ENCODE measurements around the gene TMPRSS9.
"Not testable (repeated sequence)": the region's sequence is repeated elsewhere in the genome, so short reads cannot be mapped to it uniquely, and the experiment has no call there.

Gene TMPRSS9

DNA sequence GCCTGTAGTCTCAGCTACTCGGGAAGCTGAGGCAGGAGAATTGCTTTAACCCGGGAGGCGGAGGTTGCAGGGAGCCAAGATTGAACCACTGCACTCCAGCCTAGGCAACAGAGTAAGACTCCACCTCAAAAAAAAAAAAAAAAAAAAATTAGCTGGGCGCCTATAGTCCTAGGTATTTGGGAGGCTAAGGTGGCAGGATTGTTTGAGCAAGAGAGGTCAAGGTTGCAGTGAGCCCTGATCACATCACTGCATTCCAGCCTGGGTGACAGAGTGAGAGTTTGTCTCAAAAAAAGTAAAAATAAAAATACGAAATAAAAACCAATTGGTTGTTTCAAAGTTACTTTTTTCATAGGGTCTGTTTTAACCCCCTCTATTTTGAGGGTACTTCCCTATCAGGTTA lies 98.0 kb downstream of the TMPRSS9 start:
- Histone ChIP-seq H2BK120ac (ENCODE audit: low read depth, low read length) (no peak overlapping the region), H4K91ac (ENCODE audit: low read depth, low read length, poor library complexity) (no peak overlapping the region)
- WGBS, 2 donors (ENCODE audit: extremely low coverage in 2 of 2, insufficient read length in 2 of 2, insufficient replicate concordance in 1 of 2): no CpG with 5 or more reads among the region's 5 CpGs

GRCh38 chr19:2458776-2459175 lies 98.7 kb downstream of the TMPRSS9 start:
- H2AFZ ChIP-seq (ENCODE audit: low read length); H2BK5ac ChIP-seq (ENCODE audit: low read length); H3K27me3 ChIP-seq (ENCODE audit: control insufficient read depth in 3 of 3, insufficient read depth in 3 of 3, low read depth in 1 of 3, low read length in 3 of 3); H3K9me3 ChIP-seq (replicated peaks in 1 of 2; ENCODE audit: control insufficient read depth in 2 of 2, insufficient read depth in 1 of 2, low read depth in 1 of 2, low read length in 2 of 2); H4K8ac ChIP-seq (ENCODE audit: low read depth, low read length); H3K14ac ChIP-seq (ENCODE audit: low read length); H2BK12ac ChIP-seq (ENCODE audit: low read length); H3K4ac ChIP-seq (ENCODE audit: low read length); DNase-seq (ENCODE audit: low spot score); H2BK15ac ChIP-seq (ENCODE audit: low read length); H3K18ac ChIP-seq (ENCODE audit: low read length); H4K91ac ChIP-seq (ENCODE audit: low read depth, low read length, poor library complexity); H3K4me2 ChIP-seq (ENCODE audit: insufficient read depth, low read length, poor library complexity, severe bottlenecking); H3K36me3 ChIP-seq (replicated peaks in 1 of 2; ENCODE audit: control insufficient read depth in 2 of 2, insufficient read depth in 2 of 2, low read length in 2 of 2); H2BK120ac ChIP-seq (ENCODE audit: low read depth, low read length); H3K4me1 ChIP-seq (ENCODE audit: control insufficient read depth in 2 of 2, insufficient read depth in 1 of 2, low read depth in 1 of 2, low read length in 2 of 2); H3K9ac ChIP-seq (ENCODE audit: low read depth, low read length, poor library complexity); H3K23ac ChIP-seq (ENCODE audit: low read depth, low read length, poor library complexity); H2AK5ac ChIP-seq (ENCODE audit: low read depth, low read length); H3K27ac ChIP-seq (replicated peaks; ENCODE audit: low read length); H3K4me3 ChIP-seq (ENCODE audit: low read length in 2 of 2): not testable (repeated sequence)
- peaks cover 15% of the 10 kb centered on the region for H3K79me1 ChIP-seq (ENCODE audit: low read depth, low read length)
- WGBS, 2 donors (ENCODE audit: extremely low coverage in 2 of 2, insufficient read length in 2 of 2, insufficient replicate concordance in 1 of 2): no CpG with 5 or more reads among the region's 10 CpGs

More for the DNA sequence above, 98.0 kb downstream of the TMPRSS9 start:
- no peaks in the 10 kb centered on the region for H3K9me3 ChIP-seq (replicated peaks in 1 of 2; ENCODE audit: control insufficient read depth in 2 of 2, insufficient read depth in 1 of 2, low read depth in 1 of 2, low read length in 2 of 2)
- H3K27ac ChIP-seq (replicated peaks; ENCODE audit: low read length): no peak overlapping the region
- H3K9ac ChIP-seq (ENCODE audit: low read depth, low read length, poor library complexity): no peak overlapping the region
- H3K23ac ChIP-seq (ENCODE audit: low read depth, low read length, poor library complexity): no peak overlapping the region
- H3K4me3 ChIP-seq (ENCODE audit: low read length in 2 of 2): no peak overlapping the region
- H2AK5ac ChIP-seq (ENCODE audit: low read depth, low read length): no peak overlapping the region
- H2BK15ac ChIP-seq (ENCODE audit: low read length): no peak overlapping the region
- H2BK5ac ChIP-seq (ENCODE audit: low read length): no peak overlapping the region
- H3K4me1 ChIP-seq (ENCODE audit: control insufficient read depth in 2 of 2, insufficient read depth in 1 of 2, low read depth in 1 of 2, low read length in 2 of 2): peaks cover 0 to 5% of the 10 kb centered on the region in 2 donors
- no peak for DNase-seq (ENCODE audit: low spot score)
- no peak overlapping the region for H3K14ac ChIP-seq (ENCODE audit: low read length)
- peaks cover 0 to 8% of the 10 kb centered on the region in 2 donors for H3K36me3 ChIP-seq (replicated peaks in 1 of 2; ENCODE audit: control insufficient read depth in 2 of 2, insufficient read depth in 2 of 2, low read length in 2 of 2)
- H2BK12ac ChIP-seq (ENCODE audit: low read length): no peak overlapping the region
- no peak overlapping the region for H2AFZ ChIP-seq (ENCODE audit: low read length)
- no peak overlapping the region for H3K4ac ChIP-seq (ENCODE audit: low read length)
- H3K4me2 ChIP-seq (ENCODE audit: insufficient read depth, low read length, poor library complexity, severe bottlenecking): no peak overlapping the region
- H3K79me1 ChIP-seq (ENCODE audit: low read depth, low read length): peaks cover 20% of the 10 kb centered on the region
- no peak overlapping the region for H3K18ac ChIP-seq (ENCODE audit: low read length)
- no peaks in the 10 kb centered on the region for H3K27me3 ChIP-seq (ENCODE audit: control insufficient read depth in 3 of 3, insufficient read depth in 3 of 3, low read depth in 1 of 3, low read length in 3 of 3)
- H4K8ac ChIP-seq (ENCODE audit: low read depth, low read length): no peak overlapping the region

GRCh38 chr19:2460245-2460644 lies 100.2 kb downstream of the TMPRSS9 start:
- Histone ChIP-seq H3K27me3 (ENCODE audit: control insufficient read depth in 3 of 3, insufficient read depth in 3 of 3, low read depth in 1 of 3, low read length in 3 of 3) (no peaks in the 10 kb centered on the region), H3K4me2 (ENCODE audit: insufficient read depth, low read length, poor library complexity, severe bottlenecking) (no peak overlapping the region), H3K9me3 (replicated peaks in 1 of 2; ENCODE audit: control insufficient read depth in 2 of 2, insufficient read depth in 1 of 2, low read depth in 1 of 2, low read length in 2 of 2) (no peaks in the 10 kb centered on the region), H3K27ac (replicated peaks; ENCODE audit: low read length) (no peak overlapping the region), H2BK5ac (ENCODE audit: low read length) (no peak overlapping the region), H3K79me1 (ENCODE audit: low read depth, low read length) (peaks cover 9% of the 10 kb centered on the region), H2AK5ac (ENCODE audit: low read depth, low read length) (no peak overlapping the region), H3K18ac (ENCODE audit: low read length) (no peak overlapping the region), H2BK12ac (ENCODE audit: low read length) (no peak overlapping the region), H3K36me3 (replicated peaks in 1 of 2; ENCODE audit: control insufficient read depth in 2 of 2, insufficient read depth in 2 of 2, low read length in 2 of 2) (no peaks in the 10 kb centered on the region), H3K14ac (ENCODE audit: low read length) (no peak overlapping the region), H3K4me1 (ENCODE audit: control insufficient read depth in 2 of 2, insufficient read depth in 1 of 2, low read depth in 1 of 2, low read length in 2 of 2) (peaks cover 0 to 5% of the 10 kb centered on the region in 2 donors), H4K91ac (ENCODE audit: low read depth, low read length, poor library complexity) (no peak overlapping the region), H4K8ac (ENCODE audit: low read depth, low read length) (no peak overlapping the region), H3K4me3 (ENCODE audit: low read length in 2 of 2) (no peak overlapping the region), H3K9ac (ENCODE audit: low read depth, low read length, poor library complexity) (no peak overlapping the region), H2BK120ac (ENCODE audit: low read depth, low read length) (no peak overlapping the region), H3K4ac (ENCODE audit: low read length) (no peak overlapping the region), H2AFZ (ENCODE audit: low read length) (no peak overlapping the region), H2BK15ac (ENCODE audit: low read length) (no peak overlapping the region), H3K23ac (ENCODE audit: low read depth, low read length, poor library complexity) (no peak overlapping the region)
- DNase-seq (ENCODE audit: low spot score): no peak
- no CpG with 5 or more reads among the region's 1 CpG for WGBS, 2 donors (ENCODE audit: extremely low coverage in 2 of 2, insufficient read length in 2 of 2, insufficient replicate concordance in 1 of 2)

DNA sequence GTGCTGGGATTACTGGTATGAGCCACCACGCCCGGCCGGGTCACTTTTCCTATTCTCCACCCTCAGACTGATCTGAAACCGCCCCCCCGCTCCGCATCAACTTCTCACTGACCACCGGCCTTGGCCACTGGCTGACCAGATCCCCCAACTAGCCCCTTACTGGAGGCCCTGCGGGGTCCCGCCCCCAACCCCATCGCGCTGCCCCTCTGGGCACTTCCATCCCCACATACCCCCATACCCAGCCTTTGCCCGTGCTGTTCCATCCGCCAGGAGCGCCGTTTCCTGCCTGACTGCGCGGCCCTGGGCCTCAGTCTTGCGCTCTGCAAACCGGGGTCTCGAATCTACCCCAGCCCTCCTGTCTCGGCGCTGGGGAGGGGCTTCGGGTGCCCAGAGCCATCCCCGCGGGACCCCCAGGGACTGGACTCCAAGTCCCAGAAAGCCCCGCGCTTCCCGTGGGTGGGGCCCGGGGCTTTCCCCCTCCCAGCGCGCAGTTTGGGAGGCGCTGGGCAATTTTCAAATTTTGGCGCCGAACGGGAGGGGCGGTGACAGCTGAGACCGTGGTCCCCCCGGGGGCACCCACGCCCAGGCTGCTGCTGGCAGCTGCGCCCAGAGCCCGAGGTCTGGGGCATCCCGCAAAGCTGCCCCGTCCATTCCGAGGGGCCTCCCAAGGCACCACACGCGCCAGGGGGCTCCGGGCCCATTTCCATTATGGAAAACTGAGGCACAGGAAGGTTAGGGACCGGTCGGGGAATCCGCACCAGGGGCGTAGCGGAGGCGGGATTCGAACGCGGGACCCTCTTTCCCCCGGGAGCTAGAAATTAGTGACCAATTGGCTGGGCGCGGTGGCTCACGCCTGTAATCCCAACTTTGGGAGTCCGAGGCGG lies 101.9 kb downstream of the TMPRSS9 start:
- Histone ChIP-seq H2BK12ac (ENCODE audit: low read length) (peak overlapping the region; percentile 46), H2AFZ (ENCODE audit: low read length) (peak overlapping the region; percentile 88), H3K4me1 (ENCODE audit: control insufficient read depth in 2 of 2, insufficient read depth in 1 of 2, low read depth in 1 of 2, low read length in 2 of 2) (no peaks in the 10 kb centered on the region), H2BK15ac (ENCODE audit: low read length) (peak overlapping the region; percentile 89), H3K36me3 (replicated peaks in 1 of 2; ENCODE audit: control insufficient read depth in 2 of 2, insufficient read depth in 2 of 2, low read length in 2 of 2) (no peaks in the 10 kb centered on the region), H3K27ac (replicated peaks; ENCODE audit: low read length) (peak overlapping the region; percentile 66), H3K23ac (ENCODE audit: low read depth, low read length, poor library complexity) (peak overlapping the region; percentile 73), H3K14ac (ENCODE audit: low read length) (no peak overlapping the region), H2BK120ac (ENCODE audit: low read depth, low read length) (peak overlapping the region; percentile 44), H3K79me1 (ENCODE audit: low read depth, low read length) (no peaks in the 10 kb centered on the region), H3K27me3 (ENCODE audit: control insufficient read depth in 3 of 3, insufficient read depth in 3 of 3, low read depth in 1 of 3, low read length in 3 of 3) (no peaks in the 10 kb centered on the region), H2BK5ac (ENCODE audit: low read length) (peak overlapping the region; percentile 87), H3K18ac (ENCODE audit: low read length) (peak overlapping the region; percentile 91), H2AK5ac (ENCODE audit: low read depth, low read length) (no peak overlapping the region), H3K9me3 (replicated peaks in 1 of 2; ENCODE audit: control insufficient read depth in 2 of 2, insufficient read depth in 1 of 2, low read depth in 1 of 2, low read length in 2 of 2) (no peaks in the 10 kb centered on the region), H3K4ac (ENCODE audit: low read length) (peak overlapping the region; percentile 32), H3K4me3 (ENCODE audit: low read length in 2 of 2) (peak overlapping the region in 1 of 2 donors; percentile 81), H3K4me2 (ENCODE audit: insufficient read depth, low read length, poor library complexity, severe bottlenecking) (peak overlapping the region; percentile 71), H3K9ac (ENCODE audit: low read depth, low read length, poor library complexity) (peak overlapping the region; percentile 78), H4K91ac (ENCODE audit: low read depth, low read length, poor library complexity) (no peak overlapping the region), H4K8ac (ENCODE audit: low read depth, low read length) (no peak overlapping the region)
- no CpG with 5 or more reads among the region's 62 CpGs for WGBS, 2 donors (ENCODE audit: extremely low coverage in 2 of 2, insufficient read length in 2 of 2, insufficient replicate concordance in 1 of 2)
- peak; percentile 56 for DNase-seq (ENCODE audit: low spot score)
